NK-92 (cell line): Measurements from ENCODE around the gene KBTBD4.
"Not testable (repeated sequence)": the region's sequence is repeated elsewhere in the genome, so short reads cannot be mapped to it uniquely, and the experiment has no call there.

ENCODE experiments used
- DNase-seq: peaks from one replicate; lab custom pipeline; 2025; ENCODE audit not compliant: unreplicated experiment; lab: John Stamatoyannopoulos, UW

The KBTBD4 gene

DNA sequence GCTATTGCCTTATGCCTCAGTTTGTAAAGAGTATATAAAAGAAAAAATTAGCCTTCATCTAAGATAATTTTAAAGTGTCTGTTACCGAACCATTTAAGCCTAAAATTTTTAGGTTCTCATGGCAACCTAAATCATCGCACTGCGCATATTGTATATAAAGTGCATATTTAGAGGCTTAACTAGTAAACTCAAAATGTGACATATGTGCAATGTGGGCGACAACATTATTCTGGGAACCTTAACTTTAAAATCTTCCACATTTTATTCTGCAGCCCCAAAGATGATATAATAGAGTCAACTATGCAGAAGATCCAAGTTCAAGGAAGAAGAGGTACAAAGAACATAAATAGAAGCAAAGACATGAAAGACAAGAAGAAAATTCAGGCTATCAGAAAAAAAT lies 48.8 kb downstream of the KBTBD4 start:
- DNase-seq: no peak

DNA sequence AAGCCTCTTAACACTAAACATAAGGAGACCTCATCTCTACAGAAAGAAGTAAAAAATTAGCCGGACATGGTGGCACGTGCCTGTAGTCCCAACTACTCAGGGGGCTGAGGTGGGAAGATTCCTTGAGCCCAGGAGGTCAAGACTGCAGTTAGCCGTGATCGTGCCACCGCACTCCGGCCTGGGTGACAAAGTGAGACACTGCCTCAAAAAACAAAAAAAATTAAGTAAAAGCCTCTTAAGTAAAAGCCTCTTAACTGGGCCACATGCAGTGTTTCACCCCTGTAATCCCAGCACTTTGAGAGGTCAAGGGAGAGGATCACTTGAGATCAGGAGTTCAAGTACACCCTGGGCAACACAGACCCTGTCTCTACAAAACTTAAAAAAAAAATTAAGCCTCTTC lies 51.6 kb downstream of the KBTBD4 start:
- no peak for DNase-seq

DNA sequence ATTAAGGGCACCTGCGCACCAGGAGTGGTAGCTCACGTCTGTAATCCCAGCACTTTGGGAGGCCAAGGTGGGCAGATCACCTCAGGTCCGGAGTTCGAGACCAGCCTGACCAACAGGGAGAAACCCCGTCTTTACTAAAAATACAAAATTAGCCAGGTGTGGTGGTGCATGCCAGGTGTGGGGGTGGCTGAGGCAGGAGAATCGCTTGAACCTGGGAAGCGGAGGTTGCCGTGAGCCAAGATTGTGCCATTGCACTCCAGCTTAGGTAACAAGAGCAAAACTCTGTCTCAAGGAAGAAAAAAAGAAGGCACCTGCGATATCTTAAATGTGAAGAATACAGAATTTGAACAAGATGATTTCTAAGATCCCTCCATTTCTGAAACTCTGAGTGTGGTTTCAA lies 52.7 kb downstream of the KBTBD4 start:
- DNase-seq: not testable (repeated sequence)

DNA sequence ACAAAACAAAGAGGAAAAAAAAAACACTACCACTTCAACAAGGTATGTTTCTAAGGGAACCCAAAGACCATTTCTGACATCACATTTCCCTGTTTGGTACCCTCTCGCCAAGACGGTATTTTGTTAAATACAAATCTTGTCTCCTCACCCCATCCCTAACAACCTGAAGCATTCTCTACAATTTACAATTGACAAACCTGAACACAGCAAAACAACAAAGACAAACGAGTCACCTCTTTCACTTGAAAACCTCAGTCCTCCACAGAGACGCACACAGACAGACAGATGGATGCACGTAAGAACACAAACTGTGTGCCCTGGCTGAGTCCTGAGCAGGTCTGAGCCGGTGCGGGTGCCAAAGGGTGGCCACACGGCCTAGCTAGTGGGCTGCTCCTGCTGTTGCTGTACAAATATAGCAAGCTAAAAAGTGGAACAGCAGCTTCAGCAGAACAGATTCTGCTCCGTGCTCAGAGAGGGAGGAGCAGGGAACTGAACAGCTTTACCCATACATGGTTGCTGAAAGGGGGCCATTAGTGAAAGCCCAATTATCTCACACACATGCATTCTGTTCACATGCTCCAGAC lies 54.4 kb downstream of the KBTBD4 start:
- no peak for DNase-seq

DNA sequence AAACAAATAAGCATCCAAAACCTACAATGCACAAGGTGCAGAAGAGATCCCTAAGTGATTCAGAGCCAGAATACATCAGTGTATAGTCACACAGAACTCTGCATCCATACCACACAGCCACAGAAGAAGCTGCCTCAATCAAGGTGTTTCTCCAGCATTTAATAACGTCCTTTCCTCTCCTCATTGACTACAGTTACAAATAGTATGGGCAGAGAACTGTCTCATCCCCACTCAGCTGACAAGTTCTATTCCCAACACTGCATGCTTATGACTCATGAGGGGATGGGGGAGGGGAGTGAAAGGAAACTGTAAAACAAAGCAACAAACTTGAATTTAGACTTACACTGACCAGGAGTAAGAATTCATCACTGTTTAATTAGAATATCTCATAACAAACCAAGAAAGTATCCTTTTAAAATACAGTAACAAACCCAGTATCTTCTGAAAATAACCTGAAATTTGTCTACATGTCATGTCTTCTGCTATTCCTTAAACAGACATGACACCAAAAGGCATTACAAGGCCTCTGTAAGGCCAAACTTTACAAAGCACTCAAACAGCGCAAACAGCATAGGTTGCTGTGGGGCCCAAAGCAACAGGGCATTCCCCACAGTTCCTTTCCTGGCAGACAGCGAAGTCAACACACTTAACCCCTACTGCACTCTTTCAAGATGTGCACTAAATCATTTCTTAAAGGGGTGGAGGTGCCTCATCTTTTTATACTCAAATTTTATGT lies 55.1 kb downstream of the KBTBD4 start:
- no peak for DNase-seq
